T-helper 1 cell (primary cell): ENCODE data around the gene GYG2.
"Not testable (repeated sequence)": the region's sequence is repeated elsewhere in the genome, so short reads cannot be mapped to it uniquely, and the experiment has no call there.

Experiments used
- DNase-seq, 5 donors: peaks; one replicate each; pipeline ENCODE4 v3.0.0-alpha.2; 2012 to 2020

The GYG2 gene

DNA sequence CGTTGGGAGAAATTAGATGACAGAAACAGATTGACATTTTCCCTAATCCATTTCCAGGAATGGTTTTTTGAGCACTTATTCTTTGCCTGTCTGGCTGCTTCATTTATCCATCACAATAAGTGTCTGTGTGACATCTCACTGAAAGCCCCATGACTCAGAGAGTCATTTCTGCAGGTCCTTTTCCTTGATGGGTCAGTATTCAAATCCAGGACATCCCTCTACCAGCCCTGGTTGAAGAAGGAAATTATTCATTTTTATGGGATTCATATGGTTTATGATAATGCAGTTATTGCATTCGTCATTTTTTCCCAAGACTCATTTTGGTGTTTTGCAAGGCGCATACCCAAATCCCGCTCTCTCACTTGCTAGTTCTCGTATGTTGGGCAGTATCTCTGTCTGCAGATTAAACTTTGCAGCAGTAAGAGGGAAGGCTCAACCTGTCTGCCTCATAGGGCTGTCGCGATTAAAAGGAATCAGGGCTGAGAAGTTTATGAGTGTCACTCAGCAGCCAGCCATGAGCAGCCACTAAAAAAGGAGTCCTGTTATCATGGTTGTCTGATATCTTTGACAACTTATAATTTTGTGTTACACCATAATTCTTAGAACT is 44.0 kb downstream of the GYG2 start:
- DNase-seq = no peak

DNA sequence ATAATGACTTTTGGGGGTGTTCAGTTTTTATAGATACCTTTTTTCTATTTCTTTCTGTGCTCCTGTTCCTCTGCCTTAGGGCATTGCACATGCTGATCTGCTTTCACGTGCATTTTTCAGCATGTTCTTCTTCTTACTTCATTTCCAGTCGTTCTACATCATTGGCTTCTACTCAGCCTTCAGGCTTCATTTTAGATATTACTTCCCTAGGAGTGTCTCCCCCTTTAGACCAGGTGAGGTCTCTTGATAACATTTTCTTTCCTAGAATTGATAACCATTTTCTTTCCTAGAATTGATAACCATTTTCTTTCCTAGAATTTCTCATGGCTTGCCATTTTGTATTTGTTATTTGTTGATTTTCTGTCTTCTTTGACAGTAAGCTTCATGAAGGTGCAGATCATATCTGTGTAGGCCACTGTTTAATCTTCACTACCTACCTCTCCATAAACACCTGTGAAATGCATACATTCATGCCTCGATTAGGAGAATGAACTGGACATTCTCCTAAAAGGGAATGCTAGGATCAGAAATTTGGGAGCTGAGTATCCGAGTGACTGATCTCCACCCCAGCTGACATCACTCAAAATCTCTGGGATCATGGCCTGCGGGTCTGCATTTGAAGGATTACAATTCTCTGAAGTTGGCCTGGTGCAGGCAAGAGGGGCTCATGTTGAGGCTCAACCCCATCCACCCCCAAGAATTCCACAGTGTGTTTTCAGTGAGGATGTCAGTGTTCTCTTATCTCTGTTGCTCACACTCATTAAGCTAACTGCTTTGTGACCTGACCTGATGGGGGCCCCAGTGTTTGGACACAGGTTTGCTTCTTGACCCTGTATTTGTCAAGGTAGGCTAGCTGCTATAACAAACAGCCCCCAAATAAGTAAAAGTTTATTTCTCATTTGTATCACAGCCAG is 45.7 kb downstream of the GYG2 start:
- DNase-seq = no peak

GRCh38 chrX:2875136-2875481 is 46.4 kb downstream of the GYG2 start:
- no peak for DNase-seq

GRCh38 chrX:2875798-2876399 is 47.2 kb downstream of the GYG2 start:
- no peak for DNase-seq

GRCh38 chrX:2878563-2878962 is 49.8 kb downstream of the GYG2 start:
- no peak for DNase-seq

DNA sequence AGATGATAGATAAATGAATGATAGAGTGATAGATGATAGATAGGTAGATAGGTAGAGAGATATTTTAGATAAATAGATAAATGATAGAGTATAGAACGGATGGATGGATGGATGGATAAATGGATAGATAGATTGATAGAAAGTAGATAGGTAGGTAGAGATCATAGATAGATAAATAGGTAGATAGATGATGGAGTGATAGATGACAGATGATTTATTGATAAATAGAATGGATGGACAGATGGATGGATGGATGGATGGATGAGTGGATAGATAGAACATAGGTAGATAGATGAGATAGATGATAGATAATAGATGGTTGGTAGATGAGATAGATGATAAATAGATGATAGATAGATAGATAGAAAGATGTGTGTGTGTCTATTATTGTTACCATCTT is 50.9 kb downstream of the GYG2 start:
- DNase-seq = no peak

GRCh38 chrX:2883770-2884169 is 55.0 kb downstream of the GYG2 start:
- no peak for DNase-seq

GRCh38 chrX:2888309-2888708 is 59.6 kb downstream of the GYG2 start:
- DNase-seq = no peak

GRCh38 chrX:2889045-2889605 is 60.4 kb downstream of the GYG2 start:
- no peak for DNase-seq

DNA sequence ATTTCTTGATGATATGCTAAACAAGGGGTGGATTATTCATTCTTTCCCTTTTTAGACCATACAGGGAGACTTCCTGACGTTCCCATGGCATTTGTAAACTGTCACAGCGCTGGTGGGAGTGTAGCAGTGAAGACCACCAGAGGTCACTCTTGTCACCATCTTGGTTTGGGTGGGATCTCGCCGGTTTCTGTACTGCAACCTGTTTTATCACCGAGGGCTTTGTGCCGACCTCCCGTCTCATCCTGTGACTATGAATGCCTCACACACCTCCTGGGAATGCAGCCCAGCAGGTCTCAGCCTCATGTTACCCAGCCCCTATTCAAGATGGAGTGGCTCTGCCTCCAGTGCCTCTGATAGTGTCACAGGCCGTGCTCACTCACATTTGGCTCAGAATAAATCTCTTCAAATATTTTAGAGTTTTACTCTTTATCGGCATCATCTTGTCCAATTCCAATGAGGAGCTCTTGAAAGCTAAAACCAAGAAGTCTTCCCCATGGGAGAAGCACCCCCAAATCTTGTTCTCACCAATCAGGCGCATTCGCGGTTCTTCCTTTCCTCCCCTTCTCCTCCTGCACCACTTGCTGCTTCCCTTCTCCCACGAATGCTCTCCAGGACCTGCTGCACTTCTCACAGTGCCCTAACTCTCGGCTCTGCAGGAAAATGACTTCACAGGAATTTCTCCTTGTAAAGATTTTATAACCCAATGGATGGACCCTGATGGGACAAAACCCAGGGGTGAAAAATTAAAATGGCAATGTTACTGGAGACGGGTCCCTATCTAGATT is 61.2 kb downstream of the GYG2 start:
- DNase-seq = not testable (repeated sequence)

DNA sequence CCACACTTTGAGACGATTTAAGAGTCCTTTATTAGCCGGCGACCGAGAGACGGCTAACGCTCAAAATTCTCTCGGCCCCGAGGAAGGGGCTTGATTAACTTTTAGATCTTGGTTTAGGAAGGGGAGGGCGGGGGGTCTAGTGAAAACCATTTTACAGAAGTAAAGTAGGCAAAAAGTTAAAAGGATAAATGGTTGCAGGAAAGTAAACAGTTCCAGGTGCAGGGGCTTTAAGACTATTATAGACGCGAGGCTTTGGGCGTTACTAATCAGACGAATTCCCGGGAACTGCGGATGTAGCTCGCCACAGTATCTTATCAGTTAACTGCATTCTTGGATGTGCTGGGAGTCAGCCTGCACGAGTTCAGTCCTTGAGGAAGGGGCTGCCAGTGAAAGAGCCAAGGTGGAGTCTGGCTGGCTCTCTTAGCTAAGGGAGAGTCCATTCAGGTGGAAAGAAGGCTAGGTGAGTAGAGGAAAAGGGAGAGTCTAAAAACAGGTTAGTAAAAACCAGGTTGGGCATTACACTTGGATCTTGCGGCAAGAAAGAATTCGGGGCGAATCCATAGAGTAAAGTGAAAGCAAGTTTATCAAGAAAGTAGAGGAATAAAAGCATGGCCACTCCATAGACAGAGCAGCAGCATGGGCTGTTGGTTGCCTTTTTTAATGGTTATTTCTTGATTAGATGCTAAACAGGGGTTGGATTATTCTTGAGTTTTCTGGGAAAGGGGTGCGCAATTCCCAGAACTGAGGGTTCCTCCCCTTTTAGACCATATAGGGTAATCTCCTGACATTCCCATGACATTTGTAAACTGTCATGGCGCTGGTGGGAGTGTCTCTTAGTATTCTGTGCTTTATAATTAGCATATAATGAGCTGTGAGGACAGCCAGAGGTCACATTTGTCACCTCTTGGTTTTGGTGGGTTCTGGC is 62.1 kb downstream of the GYG2 start:
- DNase-seq = not testable (repeated sequence)

DNA sequence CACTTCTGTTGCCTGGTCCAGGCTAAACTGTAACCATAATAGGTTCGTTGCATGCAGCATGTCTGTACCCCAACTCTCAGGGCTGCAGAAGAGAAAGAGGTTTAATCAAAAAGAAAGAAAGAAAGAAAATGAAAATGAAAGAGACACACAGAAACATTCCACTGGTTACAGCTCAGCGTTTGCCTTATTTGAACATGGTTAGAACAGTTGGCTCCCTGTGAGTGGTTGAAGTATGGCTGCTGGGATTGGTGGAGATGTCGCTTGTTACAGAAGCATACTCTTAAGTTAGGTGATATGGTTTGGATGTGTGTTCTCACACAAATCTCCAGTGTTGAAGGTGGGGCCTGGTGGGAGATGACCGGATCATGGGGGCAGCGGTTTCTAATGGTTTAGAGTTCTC is 64.1 kb downstream of the GYG2 start:
- no peak for DNase-seq

DNA sequence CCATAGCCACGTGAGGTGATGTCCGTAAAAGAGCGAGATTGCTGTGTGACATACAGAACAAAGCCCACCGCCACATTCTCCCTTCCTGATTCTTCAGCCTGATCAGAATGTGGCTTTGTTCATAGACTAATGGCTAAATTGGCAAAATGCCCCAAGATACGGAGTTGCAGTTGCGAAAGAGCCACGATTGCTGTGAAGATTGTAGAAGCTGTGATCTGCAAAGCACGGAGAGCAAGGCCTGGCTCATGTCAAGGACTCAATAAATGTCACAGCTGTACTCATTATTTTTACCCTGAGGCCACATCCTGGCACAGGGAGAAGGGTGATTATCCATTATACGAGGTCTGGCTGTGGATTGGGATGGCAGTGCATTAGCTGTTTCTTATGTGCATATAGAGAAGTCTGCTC is 66.2 kb downstream of the GYG2 start:
- no peak for DNase-seq

GRCh38 chrX:2897311-2897689 is 68.6 kb downstream of the GYG2 start:
- no peak for DNase-seq

DNA sequence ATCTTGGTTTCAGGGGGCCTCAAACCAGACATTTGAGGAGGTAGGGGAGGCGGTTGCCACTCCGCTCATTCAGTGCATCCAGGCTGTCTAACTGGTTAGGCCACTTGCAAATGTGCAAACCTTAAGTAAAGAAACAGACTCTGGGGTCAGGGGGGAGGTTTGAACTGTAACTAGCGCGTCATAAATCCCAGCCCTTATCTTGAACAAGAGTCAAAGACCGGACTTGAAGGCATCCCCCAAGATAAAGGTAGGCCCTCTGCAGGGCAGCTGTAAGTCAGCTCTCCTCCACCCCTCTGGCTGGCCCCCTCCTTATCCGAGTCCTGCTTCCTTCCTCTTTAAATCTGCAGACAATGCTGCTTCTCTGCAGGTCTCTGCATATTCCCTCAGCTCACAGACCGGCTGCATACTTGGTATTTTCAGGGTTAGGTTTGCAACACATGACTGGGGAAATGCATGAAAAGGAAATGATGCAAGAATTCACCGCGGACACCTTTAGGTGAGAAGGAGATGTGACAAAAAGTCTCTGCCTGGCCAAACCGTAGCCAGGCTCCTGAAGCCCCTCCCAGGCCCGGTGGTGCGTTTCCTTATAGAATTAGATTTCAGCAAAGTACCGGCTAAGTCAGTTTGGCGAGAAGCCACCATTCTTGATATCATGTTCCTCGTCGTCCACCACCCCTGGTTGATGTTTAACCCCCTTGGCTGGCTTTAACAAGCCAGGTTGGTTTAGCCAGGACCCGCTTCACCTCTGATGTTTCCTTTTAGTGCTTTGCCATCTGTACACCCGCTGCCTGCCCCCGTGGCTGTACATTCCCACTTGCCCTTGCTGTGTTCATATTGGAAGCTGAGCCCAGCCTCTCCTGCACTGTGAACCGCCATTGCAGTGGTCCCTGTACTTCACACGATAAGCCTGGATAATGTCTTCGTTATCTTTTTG is 69.2 kb downstream of the GYG2 start:
- DNase-seq = peak in 1 of 5 donors; percentile 76

DNA sequence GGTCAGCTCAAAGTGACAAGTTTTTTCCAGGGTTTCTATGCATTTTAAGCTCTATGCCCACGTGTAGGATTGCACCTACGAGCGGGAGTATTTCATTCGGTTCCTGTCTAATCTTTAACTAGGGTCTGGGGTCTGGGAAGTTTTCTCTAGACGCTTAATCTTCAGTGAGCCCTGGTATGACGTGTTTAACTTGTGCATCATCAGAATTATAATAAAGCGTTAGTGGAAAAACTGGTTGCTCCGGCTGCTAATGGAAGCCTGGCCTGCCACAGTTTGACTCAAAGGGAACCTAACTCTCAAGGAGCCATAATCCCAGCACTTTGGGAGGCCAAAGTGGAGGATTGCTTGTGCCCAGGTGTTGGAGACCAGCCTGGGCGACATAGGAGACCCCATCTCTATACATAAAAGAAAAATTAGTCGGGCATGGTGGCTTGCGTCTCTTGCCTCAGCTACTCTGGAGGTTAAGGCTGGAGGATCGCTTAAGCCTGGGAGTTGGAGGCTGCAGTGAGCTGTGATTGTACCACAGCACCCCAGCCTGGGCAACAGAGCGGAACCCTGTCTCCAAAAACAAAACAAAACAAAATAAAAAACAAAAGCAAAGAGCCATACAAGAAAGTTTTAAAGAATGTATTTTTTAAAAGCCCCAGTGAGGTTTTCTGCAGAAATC is 70.2 kb downstream of the GYG2 start:
- no peak for DNase-seq

- no peak for DNase-seq
Observed at GRCh38 chrX:2901367-2902036, 72.8 kb downstream of the GYG2 start.

DNA sequence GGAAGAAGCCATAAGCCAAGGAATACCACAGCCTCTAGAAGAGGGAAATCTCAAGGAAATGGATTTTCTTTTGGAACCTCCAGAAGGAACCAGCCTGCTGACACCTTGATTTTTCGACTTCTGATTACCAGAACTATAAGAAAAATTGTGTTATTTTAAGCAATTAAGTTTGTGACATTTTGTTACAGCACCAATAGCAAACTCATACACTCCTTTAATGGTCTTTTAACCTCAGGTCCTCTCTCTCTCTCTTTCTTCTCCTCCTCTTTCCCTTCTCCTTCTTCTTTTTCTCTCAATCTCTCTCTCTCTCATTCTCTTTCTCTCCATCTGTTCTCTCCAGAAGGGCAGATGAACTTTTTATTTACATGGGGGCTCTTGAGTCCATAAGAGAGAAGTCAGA is 74.1 kb downstream of the GYG2 start:
- DNase-seq = no peak

DNA sequence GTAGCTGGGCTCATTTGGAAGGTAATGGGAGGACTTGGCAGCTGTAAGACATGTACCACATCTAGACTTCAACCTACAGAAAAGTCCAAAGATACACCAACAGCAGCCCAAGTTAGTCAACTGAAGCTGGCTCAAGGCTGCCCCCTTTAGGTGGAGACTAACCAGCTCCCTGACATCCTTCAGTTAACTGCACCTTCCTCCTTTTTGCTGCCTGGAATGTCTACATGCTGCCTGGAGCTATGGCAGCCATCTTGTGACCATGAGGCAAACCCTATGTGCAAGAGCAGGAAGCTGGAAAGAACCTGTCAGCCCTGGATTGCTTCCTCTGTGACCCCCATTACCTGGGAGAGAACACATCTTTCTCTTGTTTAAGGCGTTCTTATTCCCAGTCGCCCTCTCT is 74.6 kb downstream of the GYG2 start:
- DNase-seq = no peak
